T follicular helper cell (primary cell): Measurements from ENCODE around the gene NPHP1.
A peak's percentile ranks its signal among the peaks of the same experiment; 100 is the strongest.
"Not testable (repeated sequence)": the region's sequence is repeated elsewhere in the genome, so short reads cannot be mapped to it uniquely, and the experiment has no call there.

Experiments used
- DNase-seq: peaks from one replicate; pipeline ENCODE4 v3.0.0-alpha.2; 2020; ENCODE audit warnings: low read depth
- total RNA-seq, 2 experiments: gene quantifications; one replicate each; lab custom pipeline; 2026; lab: John Stamatoyannopoulos, UW

Gene NPHP1
- 1.3 to 1.6 reads per million in 2 experiments for total RNA-seq

DNA sequence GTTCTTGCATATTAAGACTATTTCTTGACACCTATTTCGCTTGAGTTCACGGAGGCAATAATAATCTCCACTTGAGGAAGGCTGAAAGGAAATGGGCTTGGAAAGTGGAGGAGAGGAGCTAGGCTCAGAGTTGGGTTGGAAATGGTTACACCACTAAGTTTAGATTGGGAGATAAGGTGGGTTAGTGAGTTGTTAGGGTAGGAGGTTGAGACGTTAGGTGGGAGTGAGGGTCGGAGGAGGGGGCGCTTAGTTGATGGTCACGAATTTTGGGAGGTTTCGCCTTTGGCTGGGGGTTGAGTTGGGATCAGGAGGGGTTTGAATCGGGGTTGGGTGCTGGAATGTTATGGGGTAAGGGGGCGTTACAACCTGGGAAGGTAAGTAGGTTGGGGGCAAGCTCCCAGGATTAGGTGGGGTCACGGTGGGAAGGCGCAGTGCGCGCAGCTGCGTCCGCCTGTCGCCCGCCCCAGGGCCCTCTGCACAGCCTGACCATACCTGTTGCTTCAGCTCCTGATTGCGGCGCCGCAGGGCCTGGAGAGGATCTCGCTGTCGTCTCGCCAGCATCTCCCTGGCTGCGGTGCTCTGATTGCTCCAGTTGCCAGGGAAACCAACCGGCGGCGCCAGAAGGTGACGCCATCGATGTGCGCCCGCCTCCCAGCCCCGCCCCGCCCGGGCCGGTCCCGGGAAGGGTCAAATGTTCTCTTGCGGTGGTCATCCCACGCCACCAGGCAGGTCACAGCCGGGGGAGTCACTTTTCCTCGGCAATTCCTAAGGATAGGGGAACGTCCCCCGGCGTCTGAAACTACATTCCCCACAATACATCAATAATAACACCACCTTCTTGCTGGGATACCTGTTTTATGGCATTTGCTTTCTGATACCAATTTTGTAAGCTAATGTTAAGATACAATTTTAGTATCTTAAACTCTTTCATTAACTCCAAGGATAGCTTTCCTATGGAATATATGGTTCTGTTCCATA, at the start of gene NPHP1:
NPHP1 (minus strand) TSS at position 606 of the 978 bp plus-strand sequence; CDS start at position 561, 45 bp downstream.
- peak; percentile 75 for DNase-seq

GRCh38 chr2:110248081-110248795, 43.4 kb upstream of the NPHP1 start:
- DNase-seq: not testable (repeated sequence)

GRCh38 chr2:110245488-110246435, 40.9 kb upstream of the NPHP1 start:
- DNase-seq: not testable (repeated sequence)

GRCh38 chr2:110243283-110243682, 38.5 kb upstream of the NPHP1 start:
- DNase-seq: not testable (repeated sequence)

DNA sequence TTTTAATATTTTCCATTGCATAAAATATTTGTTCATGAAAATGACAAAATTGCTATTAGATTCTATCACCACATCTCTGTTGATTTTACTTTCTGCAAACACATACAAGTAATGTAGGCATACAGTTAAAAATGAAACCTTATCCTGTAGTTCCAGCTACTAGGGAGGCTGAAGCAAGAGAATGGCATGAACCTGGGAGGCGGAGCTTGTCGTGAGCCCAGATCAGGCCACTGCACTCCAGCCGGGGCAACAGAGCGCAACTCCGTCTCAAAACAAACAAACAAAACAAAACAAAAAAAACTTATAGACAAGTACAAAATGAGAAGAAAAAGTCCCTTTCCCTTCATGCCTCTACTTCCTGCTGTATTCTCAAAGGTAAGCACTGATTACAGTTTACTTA, 29.7 kb upstream of the NPHP1 start:
- not testable (repeated sequence) for DNase-seq

DNA sequence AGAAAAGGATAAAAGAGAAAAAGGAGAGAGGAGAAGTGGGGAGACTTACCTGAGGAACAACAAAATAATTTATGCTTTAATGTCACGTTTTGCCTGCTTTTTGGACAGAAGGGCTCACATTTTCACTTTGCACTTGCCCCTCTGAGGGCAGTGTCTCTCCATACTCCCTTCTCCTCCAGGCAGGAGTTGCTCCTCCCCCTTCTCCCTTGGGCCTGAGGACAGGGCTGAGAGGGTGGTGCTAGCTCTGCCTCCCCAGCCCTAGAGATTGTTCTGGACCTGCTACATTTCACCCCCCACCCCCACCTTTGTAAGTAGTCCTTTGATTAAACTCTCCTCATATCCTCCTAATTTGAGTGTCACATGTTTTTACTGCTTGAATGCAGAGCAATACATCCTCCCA, 25.1 kb upstream of the NPHP1 start:
- DNase-seq: not testable (repeated sequence)

DNA sequence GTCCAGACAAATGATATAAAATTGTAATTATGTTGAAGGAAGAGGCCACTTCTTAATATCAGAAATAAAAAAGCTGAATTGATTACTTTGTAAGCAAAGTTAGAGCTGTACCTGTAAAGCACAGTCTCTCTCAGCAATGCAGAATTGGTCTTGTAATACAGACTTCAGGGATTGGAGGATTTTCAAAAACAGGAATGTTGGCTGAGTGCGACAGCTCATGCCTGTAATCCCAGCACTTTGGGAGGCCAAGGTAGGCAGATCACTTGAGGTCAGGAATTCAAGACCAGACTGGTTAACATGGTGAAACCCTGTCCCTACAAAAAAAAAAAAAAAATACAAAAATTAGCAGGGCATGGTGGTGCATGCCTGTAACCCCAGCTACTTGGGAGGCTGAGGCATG, 17.8 kb upstream of the NPHP1 start:
- DNase-seq: not testable (repeated sequence)

DNA sequence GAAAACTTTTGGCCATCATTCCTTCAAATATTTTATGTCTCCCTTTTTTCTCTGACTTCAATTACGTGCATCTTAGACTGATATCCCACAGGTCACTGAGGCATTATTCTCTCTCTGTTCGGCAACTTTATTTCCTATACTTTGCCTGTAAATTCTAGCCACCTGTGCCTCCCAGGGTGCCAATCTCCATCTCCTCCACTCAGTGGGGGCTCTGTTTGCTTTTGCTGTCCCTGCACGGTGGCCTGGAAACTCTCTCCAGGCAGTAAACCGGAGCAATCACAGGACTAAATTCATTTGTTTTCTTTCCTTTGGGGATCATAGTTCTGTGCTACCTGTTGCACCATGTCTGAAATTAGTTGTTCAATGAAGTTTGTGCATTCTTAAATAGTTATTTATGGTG, 17.1 kb upstream of the NPHP1 start:
- no peak for DNase-seq

DNA sequence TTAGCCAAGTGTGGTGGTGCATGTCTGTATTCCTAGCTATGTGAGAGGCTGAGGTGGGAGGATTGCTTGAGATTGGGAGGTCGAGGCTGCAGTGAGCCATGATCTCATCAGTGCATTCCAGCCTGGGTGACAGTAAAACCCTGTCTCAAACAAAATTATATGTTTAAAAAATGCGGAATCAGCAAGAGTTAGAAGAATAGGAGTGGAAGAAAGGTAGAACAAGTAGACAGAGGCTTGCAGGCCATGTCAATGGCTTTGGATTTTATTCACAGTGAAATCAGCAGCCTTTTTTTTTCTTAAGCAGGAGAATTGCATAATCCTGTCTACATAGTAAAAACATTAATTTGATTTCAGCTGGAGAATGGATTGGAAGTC, 15.4 kb upstream of the NPHP1 start:
- DNase-seq: no peak

- no peak for DNase-seq
These were observed 14.8 kb upstream of the NPHP1 start for GRCh38 chr2:110219496-110220189.

- DNase-seq: not testable (repeated sequence)
These were observed 14.1 kb upstream of the NPHP1 start for GRCh38 chr2:110218889-110219288.

- DNase-seq: no peak
These were observed 12.0 kb upstream of the NPHP1 start for GRCh38 chr2:110216803-110217202.

DNA sequence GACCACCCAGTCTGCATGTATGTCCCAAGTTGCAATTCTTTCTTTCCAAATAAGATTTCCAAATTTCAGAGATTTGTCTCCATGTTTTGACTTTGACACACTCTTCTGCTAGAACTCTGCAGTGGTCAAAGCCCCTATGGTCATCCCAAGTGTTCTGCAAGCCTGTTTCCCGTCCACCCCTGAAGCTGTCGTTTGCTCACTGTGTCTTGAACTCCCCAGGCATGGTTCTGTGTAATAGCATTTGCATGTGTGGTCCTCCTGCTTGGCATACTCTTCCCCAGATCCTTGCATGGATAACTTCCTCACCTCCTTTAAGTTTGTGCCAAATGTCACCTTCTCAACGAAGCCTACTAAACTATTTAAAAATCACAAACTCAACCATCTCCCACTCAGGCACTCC, 11.4 kb upstream of the NPHP1 start:
- DNase-seq: no peak

- DNase-seq: no peak
These were observed 10.8 kb upstream of the NPHP1 start for GRCh38 chr2:110215566-110216158.

- DNase-seq: no peak
These were observed 10.3 kb upstream of the NPHP1 start for GRCh38 chr2:110215091-110215490.

GRCh38 chr2:110213522-110213921, 8.7 kb upstream of the NPHP1 start:
- DNase-seq: not testable (repeated sequence)

DNA sequence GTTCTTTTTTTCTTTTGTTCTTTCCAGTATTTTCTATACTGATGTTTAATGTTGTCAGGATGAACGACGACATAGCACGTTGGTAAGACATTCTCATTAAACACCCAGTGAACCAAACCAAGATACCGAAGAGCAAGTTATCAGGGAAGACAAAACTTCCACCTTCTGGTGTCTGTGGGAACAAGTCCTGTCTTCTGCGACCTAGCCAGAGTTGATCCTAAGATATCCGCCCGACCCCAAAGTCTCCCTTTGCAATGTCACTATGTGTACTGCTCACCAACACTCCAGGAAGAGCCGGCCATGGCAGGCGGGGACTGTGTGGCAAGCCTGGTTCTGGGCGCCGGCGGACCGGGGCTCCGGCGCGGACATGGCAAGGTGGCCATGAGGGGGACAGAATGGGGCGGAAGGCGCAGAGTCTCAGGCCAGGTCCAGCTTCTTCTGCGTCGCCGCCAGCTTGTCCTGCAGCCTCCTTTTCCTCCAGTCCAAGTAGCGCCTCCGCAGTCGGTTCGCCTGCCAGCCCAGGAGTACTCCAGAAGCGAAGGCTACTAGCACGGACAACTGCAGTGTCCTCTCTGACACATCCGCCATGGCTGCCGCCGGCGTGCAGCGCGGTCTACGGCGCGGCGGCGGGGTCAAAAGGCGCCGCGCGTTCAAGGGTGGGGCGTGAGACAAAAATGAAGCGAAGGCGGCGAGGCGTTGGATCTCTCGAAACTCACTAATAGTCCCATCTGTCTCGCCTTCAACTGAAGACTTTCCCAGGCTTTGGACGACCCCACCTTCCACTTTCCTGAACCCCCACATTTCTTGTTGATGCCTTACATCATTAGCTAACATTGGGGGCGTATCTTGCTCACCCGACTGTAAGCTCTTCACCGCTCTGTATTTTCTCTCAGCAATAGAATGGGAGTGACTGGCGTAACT, 7.4 kb upstream of the NPHP1 start, which contains the start of gene MTLN:
MTLN (minus strand) TSS at position 610 of the 921 bp plus-strand sequence; CDS start at position 588, 22 bp downstream.
- DNase-seq: peak; percentile 59

GRCh38 chr2:110205660-110206455, 1.0 kb upstream of the NPHP1 start:
- DNase-seq: no peak
